ENCODE measurements around the gene SLC30A2. TPM values are rescaled to one million over a fixed set of nuclear protein-coding genes. Genes with fewer than 3 reads are reported as not detected.

SLC30A2 gene
- total and polyA plus RNA-seq, 9 of the 15 experiments (the other 6 are each of a cell fraction or from before 2014, with no cell fraction given): 0.01 to 0.18 (median 0.06) TPM; not detected in 3

DNA sequence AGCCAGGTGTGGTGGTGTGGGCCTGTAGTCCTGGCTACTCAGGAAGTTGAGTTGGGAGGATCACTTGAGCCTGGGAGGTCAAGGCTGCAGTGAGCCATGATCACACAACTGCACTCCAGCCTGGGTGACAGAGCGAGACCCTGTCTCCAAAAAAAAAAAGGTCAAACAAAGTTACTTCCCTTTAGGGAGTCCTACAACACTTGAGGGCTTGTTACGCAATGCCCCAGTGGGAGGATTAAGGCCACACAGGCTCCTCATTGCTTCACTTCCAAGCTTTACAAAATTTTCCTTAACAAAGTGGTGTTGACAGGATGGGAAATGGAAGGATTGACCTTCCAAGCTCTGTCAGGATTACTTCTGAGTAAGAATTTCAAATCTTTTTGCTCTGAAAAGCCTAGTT, 30.6 kb downstream of the SLC30A2 start (continued):
- TF ChIP-seq, protein P1, sequence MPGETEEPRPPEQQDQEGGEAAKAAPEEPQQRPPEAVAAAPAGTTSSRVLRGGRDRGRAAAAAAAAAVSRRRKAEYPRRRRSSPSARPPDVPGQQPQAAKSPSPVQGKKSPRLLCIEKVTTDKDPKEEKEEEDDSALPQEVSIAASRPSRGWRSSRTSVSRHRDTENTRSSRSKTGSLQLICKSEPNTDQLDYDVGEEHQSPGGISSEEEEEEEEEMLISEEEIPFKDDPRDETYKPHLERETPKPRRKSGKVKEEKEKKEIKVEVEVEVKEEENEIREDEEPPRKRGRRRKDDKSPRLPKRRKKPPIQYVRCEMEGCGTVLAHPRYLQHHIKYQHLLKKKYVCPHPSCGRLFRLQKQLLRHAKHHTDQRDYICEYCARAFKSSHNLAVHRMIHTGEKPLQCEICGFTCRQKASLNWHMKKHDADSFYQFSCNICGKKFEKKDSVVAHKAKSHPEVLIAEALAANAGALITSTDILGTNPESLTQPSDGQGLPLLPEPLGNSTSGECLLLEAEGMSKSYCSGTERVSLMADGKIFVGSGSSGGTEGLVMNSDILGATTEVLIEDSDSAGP (CRISPR knock-in tag; IDR thresholded peaks at IDR 0.05): no peak
- TF ChIP-seq DNMT1 (IDR thresholded peaks at IDR 0.05) (no peak), CEBPB (tag; IDR thresholded peaks at IDR 0.05) (peak; percentile 100), POLR2G (IDR thresholded peaks at IDR 0.05; ENCODE audit: low read depth, low read length) (no peak), SMARCE1 (IDR thresholded peaks at IDR 0.05) (peak; percentile 51; the same call in 1 of the 2 replicates), RFX7 (CRISPR knock-in tag; IDR thresholded peaks at IDR 0.05) (no peak), DPF2 (IDR thresholded peaks at IDR 0.05) (peak; percentile 39; the same call in 1 of the 2 replicates), EHMT2 (IDR thresholded peaks at IDR 0.05) (no peak), ZNF232 (CRISPR knock-in tag; IDR thresholded peaks at IDR 0.05) (no peak), SMARCA4 (IDR thresholded peaks at IDR 0.05) (peak; percentile 18; the same call in 1 of the 2 replicates), ELF2 (CRISPR knock-in tag; IDR thresholded peaks at IDR 0.05) (no peak), RHOXF2B (CRISPR knock-in tag; conservative IDR thresholded peaks at IDR 0.05) (no peak), NR2C2 (CRISPR knock-in tag; IDR thresholded peaks at IDR 0.05) (no peak), NR2C2 (tag; IDR thresholded peaks at IDR 0.05) (peak; percentile 73), RBBP5 (IDR thresholded peaks at IDR 0.05; ENCODE audit: borderline replicate concordance, insufficient read depth, low read length, poor library complexity, severe bottlenecking) (no peak), ZNF707 (CRISPR knock-in tag; conservative IDR thresholded peaks at IDR 0.05) (no peak), CBFA2T2 (conservative IDR thresholded peaks at IDR 0.05) (no peak)
- TF ChIP-seq, protein P2, sequence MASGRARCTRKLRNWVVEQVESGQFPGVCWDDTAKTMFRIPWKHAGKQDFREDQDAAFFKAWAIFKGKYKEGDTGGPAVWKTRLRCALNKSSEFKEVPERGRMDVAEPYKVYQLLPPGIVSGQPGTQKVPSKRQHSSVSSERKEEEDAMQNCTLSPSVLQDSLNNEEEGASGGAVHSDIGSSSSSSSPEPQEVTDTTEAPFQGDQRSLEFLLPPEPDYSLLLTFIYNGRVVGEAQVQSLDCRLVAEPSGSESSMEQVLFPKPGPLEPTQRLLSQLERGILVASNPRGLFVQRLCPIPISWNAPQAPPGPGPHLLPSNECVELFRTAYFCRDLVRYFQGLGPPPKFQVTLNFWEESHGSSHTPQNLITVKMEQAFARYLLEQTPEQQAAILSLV (tag; IDR thresholded peaks at IDR 0.05): peak; percentile 72; the same call in 1 of the 2 replicates
- TF ChIP-seq, protein P3, sequence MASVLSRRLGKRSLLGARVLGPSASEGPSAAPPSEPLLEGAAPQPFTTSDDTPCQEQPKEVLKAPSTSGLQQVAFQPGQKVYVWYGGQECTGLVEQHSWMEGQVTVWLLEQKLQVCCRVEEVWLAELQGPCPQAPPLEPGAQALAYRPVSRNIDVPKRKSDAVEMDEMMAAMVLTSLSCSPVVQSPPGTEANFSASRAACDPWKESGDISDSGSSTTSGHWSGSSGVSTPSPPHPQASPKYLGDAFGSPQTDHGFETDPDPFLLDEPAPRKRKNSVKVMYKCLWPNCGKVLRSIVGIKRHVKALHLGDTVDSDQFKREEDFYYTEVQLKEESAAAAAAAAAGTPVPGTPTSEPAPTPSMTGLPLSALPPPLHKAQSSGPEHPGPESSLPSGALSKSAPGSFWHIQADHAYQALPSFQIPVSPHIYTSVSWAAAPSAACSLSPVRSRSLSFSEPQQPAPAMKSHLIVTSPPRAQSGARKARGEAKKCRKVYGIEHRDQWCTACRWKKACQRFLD (CRISPR knock-in tag; IDR thresholded peaks at IDR 0.05): no peak
- TF ChIP-seq, protein P4, sequence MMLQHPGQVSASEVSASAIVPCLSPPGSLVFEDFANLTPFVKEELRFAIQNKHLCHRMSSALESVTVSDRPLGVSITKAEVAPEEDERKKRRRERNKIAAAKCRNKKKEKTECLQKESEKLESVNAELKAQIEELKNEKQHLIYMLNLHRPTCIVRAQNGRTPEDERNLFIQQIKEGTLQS (IDR thresholded peaks at IDR 0.05): peak; percentile 57
- TF ChIP-seq, protein P4 (CRISPR knock-in tag; conservative IDR thresholded peaks at IDR 0.05): no peak
- TF ChIP-seq, protein P5, sequence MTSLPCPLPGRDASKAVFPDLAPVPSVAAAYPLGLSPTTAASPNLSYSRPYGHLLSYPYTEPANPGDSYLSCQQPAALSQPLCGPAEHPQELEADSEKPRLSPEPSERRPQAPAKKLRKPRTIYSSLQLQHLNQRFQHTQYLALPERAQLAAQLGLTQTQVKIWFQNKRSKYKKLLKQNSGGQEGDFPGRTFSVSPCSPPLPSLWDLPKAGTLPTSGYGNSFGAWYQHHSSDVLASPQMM (CRISPR knock-in tag; IDR thresholded peaks at IDR 0.05): no peak
